A673 (cell line): ENCODE results near the gene FADD.

Experiments
- EZH2 ChIP-seq: fragments of 200-600 bp; sonication (generic); IDR thresholded peaks from 2 replicates; pipeline ENCODE4 v1.6.1; 2017; ENCODE audit warnings: borderline replicate concordance, low read depth, mild to moderate bottlenecking, mixed read lengths, antibody characterized with exemption, low read length; ENCODE audit not compliant: poor library complexity, severe bottlenecking
- TF ChIP-seq, protein P1 (sequence below): fragments of 300-800, 200-600 bp; sonication (generic); conservative IDR thresholded peaks from 2 replicates; pipeline ENCODE4 v1.5.1; 2017; ENCODE audit warnings: low read depth, mild to moderate bottlenecking, antibody characterized with exemption, low read length, moderate library complexity, mixed read lengths

GRCh38 chr11:70247042-70247709 lies 44.1 kb downstream of the FADD start:
- TF ChIP-seq, protein P1, sequence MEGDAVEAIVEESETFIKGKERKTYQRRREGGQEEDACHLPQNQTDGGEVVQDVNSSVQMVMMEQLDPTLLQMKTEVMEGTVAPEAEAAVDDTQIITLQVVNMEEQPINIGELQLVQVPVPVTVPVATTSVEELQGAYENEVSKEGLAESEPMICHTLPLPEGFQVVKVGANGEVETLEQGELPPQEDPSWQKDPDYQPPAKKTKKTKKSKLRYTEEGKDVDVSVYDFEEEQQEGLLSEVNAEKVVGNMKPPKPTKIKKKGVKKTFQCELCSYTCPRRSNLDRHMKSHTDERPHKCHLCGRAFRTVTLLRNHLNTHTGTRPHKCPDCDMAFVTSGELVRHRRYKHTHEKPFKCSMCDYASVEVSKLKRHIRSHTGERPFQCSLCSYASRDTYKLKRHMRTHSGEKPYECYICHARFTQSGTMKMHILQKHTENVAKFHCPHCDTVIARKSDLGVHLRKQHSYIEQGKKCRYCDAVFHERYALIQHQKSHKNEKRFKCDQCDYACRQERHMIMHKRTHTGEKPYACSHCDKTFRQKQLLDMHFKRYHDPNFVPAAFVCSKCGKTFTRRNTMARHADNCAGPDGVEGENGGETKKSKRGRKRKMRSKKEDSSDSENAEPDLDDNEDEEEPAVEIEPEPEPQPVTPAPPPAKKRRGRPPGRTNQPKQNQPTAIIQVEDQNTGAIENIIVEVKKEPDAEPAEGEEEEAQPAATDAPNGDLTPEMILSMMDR, result no peak
- TF ChIP-seq EZH2, result no peak
